CD4-positive, alpha-beta T cell treated with Interleukin-6 for 4 hours (primary cell): Measurements from ENCODE around the gene SETBP1.

Experiments
- DNase-seq: peaks from one replicate; pipeline ENCODE4 v3.0.0-alpha.2; 2020; ENCODE audit warnings: mixed read lengths

The SETBP1 gene

GRCh38 chr18:44916429-44917207 lies 235.9 kb downstream of the SETBP1 start:
- DNase-seq = no peak

- no peak for DNase-seq
Measured at GRCh38 chr18:44917216-44918141, 236.8 kb downstream of the SETBP1 start.

GRCh38 chr18:44918142-44918476 lies 237.4 kb downstream of the SETBP1 start:
- no peak for DNase-seq

- no peak for DNase-seq
Measured at GRCh38 chr18:44920441-44920840, 239.8 kb downstream of the SETBP1 start.

- DNase-seq = no peak
Measured at GRCh38 chr18:44921974-44922373, 241.3 kb downstream of the SETBP1 start.

- no peak for DNase-seq
Measured at GRCh38 chr18:44922968-44923367, 242.3 kb downstream of the SETBP1 start.

GRCh38 chr18:44924785-44925499 lies 244.3 kb downstream of the SETBP1 start:
- no peak for DNase-seq

- no peak for DNase-seq
Measured at GRCh38 chr18:44927127-44927849, 246.6 kb downstream of the SETBP1 start.

- DNase-seq = no peak
Measured at GRCh38 chr18:44934901-44935300, 254.2 kb downstream of the SETBP1 start.

GRCh38 chr18:44935455-44935854 lies 254.8 kb downstream of the SETBP1 start:
- no peak for DNase-seq

GRCh38 chr18:44936485-44936884 lies 255.8 kb downstream of the SETBP1 start:
- no peak for DNase-seq

- no peak for DNase-seq
Measured at GRCh38 chr18:44937960-44938719, 257.5 kb downstream of the SETBP1 start.

GRCh38 chr18:44938720-44939665 lies 258.3 kb downstream of the SETBP1 start:
- DNase-seq = no peak

GRCh38 chr18:44941516-44941915 lies 260.8 kb downstream of the SETBP1 start:
- no peak for DNase-seq

GRCh38 chr18:44942073-44942472 lies 261.4 kb downstream of the SETBP1 start:
- no peak for DNase-seq

GRCh38 chr18:44943311-44943881 lies 262.7 kb downstream of the SETBP1 start:
- DNase-seq = no peak

- DNase-seq = no peak
Measured at GRCh38 chr18:44944461-44944860, 263.8 kb downstream of the SETBP1 start.

- DNase-seq = no peak
Measured at GRCh38 chr18:44945888-44946401, 265.3 kb downstream of the SETBP1 start.

- DNase-seq = no peak
Measured at GRCh38 chr18:44946529-44947113, 265.9 kb downstream of the SETBP1 start.

- no peak for DNase-seq
Measured at GRCh38 chr18:44949967-44950366, 269.3 kb downstream of the SETBP1 start.
